Globus pallidus (tissue), 1 donor: Measurements from ENCODE around the gene SCARB1.

Experiments used
- DNase-seq: peaks from one replicate; pipeline ENCODE4 v3.0.0-alpha.2; 2015; ENCODE audit warnings: low spot score

SCARB1 gene

GRCh38 chr12:124864326-124864752 is 675 bp upstream of the SCARB1 start:
- DNase-seq: no peak

- peak; percentile 57 for DNase-seq
These were observed 772 bp downstream of the SCARB1 start for GRCh38 chr12:124862768-124863415.

DNA sequence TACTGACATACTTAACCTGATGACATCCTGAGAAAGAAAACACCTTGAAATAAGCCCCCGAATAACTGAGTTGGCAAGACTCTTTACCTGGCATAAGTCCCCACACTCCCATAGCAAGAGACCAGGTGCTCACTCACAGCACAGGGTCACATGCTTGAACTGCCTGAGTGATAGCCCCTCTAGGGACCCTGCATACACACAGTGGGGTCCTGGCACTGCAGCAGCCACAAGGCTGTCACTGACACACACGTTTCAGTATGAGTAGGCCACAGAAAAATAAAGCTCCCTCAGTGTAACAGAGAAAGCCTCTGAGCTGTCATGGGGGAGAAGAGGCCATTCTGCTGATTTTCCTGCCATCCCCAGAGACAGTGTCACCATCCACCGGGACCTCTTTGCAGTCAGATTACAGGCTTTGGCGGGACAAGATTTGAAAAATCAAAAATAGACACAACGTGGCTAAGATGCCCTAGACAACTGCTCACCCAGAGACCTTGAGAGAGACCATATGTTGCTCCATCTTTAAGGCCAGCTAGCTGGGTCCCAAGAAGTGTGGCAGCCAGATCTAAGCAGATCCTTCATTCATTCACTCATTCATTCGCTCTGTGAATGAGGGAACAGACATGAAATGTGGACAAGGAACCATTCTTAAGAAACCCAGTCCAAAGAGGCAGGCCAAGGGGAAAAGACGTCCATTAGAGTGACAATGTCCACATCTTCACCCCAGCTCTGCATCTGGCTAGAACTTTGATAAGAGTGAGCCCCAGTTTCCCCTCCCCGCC is 1.6 kb downstream of the SCARB1 start:
- peak; percentile 51 for DNase-seq

DNA sequence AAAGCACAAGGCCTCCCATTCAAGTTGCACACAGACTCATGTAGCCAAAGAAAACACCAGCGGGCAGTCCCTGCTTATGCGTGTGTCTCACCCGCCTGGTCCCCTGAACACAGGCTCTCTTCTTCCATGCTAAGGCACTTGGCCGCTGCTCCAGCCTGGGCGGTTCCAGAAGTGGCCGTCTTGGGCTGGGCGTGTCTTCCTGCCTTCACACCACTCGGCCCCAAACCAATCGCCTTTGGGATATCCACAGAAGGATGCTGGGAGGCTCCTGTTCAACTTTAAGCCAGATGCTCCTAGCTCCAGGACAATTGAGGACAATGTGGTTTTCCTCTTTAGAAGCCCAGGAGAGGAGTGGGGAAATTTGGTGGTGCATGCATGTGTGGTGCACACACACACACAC is 2.2 kb downstream of the SCARB1 start:
- peak; percentile 94 for DNase-seq

- DNase-seq: no peak
These were observed 5.7 kb downstream of the SCARB1 start for GRCh38 chr12:124857921-124858461.

- no peak for DNase-seq
These were observed 6.9 kb downstream of the SCARB1 start for GRCh38 chr12:124856842-124857178.

- no peak for DNase-seq
These were observed 7.4 kb downstream of the SCARB1 start for GRCh38 chr12:124856132-124856841.

GRCh38 chr12:124855275-124855957 is 8.2 kb downstream of the SCARB1 start:
- DNase-seq: no peak

GRCh38 chr12:124854637-124855184 is 9.0 kb downstream of the SCARB1 start:
- no peak for DNase-seq

DNA sequence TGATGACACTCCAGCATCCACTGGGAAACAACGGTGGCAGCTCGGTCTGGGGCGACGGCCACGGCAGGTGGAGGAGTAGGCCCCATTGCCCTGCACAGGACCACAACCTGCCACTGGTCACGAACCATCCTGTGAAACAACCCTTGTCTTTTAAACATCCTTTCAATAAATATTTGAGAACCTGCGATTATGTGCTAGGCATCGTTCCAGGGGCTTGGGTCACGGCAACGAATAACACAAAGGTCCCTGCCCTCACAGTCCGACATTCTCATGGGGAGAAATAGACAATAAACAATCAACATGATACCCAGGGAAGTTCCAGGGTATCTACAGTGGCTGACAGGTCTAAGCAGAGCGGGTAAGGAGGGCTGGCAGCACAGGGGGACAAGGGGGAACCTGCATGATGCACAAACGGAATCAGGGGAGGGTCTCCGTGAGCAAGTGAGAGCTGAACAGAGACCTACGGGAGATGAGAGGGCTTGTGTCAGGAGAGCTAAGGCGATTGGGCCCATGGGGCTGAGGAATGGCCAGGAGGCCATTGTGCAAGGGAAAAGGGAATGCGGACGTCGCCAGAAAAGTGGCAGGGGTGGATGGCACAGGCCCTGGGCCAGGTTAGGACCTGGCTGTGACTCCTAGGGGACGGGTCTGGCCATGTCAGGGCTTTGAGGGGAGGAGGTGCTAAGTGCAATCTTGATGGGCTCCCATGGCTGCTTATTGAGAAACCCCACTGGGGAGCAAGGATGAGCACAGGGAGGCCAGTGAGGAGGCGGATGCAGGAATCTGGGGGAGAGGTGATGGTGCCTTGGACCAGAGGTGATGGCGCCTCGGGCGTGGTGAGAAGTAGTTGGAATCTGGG is 9.7 kb downstream of the SCARB1 start:
- DNase-seq: no peak

GRCh38 chr12:124852911-124853427 is 10.7 kb downstream of the SCARB1 start:
- no peak for DNase-seq

- DNase-seq: no peak
These were observed 11.3 kb downstream of the SCARB1 start for GRCh38 chr12:124852329-124852831.

DNA sequence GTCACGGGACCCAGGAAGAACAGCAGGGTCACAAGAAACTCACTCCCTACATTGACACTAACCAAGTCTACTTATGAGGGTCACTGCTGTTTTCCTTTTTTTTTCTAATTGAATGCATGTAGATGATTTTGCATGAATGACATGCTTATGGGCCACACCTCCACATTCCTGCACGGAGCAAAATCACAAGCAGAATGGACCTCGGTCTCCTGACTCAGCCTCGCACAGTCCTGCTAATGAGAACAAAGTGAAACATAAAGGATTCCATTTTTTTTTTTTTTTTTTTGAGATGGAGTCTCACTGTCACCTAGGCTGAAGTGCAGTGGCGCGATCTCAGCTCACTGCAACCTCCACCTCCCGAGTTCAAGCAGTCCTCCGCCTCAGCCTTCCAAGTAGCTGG is 12.3 kb downstream of the SCARB1 start:
- DNase-seq: no peak

- DNase-seq: no peak
These were observed 14.3 kb downstream of the SCARB1 start for GRCh38 chr12:124849382-124849781.

DNA sequence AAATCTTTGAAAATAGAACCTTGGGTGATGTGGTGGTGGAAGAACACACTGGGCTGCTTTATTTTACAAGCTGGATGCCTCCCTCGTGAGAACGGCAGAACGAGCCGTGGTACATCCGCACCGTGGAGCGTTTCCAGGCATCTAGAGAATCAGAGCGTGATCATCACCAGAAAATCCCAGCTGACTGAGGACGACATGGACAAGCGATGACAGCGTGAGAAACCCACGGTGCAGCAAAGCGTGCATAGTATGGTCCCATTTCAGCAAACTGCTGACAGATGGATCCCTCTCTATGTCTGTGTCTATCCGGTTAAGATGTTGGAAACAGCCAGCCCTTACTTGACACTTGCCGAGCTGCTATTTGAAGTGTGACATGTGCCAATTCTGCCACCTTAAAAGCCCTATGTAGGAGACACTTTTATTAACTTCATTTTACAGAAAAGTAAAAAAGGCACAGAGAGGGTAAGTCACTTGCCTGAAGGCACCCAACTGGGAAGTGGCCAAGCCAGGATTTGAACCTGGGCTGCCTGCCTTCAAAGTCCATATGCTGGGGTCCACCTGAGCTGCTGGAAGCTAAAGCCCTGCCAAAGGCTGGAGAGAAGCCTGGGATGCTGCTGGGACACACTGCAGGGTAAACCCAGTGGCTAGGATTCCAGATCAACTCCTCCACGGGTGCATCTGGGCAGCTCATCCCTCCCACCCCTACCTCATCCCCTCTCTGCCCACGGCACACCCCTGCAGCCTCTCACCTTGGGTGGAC is 14.9 kb downstream of the SCARB1 start:
- peak; percentile 60 for DNase-seq

DNA sequence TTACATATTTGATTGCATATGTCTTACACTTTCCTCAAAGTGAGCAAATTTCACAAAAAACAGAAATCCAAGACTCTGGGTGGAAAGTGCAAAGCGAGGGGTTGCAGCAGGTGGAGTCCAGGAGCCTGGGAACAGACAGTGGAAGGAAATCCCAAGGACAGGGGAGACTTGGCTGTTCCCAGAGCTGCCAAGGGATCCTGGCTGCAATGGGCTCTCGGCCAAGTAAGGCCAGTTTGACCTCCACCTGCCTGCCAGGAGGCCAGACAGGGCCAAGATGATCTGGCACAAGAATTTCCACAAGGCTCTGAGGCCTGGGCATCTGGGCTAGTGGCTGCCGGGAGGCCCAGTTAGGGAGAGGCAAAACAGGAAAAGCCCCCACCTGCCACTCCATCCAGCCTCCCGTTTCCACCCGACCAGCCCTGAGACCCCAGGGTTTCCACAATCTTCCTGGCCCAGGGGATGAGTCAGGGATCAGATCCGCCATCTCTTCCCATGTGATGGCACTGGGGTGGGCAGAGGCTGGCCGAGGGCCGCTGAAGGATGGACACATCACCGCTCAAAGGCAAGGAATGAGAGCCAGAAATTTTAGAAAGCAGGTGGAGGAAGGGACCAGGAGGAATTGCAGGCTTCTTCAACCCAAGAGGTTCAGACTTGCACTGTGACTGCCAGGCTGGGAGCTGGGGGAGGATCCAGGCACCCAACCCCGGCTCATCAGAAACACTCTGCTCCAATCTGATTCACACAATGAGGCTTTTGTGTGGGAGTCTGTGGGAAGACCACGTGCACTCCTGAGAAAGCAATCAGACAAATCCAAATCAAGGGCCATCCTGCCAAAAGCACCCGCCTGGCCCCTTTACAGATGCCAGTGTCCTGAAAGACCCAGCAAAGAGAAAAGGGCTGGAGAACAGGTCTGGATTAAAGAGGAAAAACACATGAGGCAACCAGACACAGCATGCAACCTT is 16.3 kb downstream of the SCARB1 start:
- peak; percentile 97 for DNase-seq

- no peak for DNase-seq
These were observed 19.0 kb downstream of the SCARB1 start for GRCh38 chr12:124844411-124845397.
